Measurements from ENCODE around the gene RTL10. TPM values are rescaled to one million over a fixed set of nuclear protein-coding genes. Genes with fewer than 3 reads are reported as not detected.
A peak's percentile ranks its signal among the peaks of the same experiment; 100 is the strongest.

The RTL10 gene
- total and polyA plus RNA-seq, 4 donors: 7.4 to 22.7 (median 11.6) TPM

GRCh38 chr22:19891317-19892256 lies 36.9 kb upstream of the RTL10 start:
- H3K27me3 ChIP-seq (ENCODE audit: control insufficient read depth in 3 of 3, insufficient read depth in 3 of 3, low read length in 2 of 3): no peaks in the 10 kb centered on the region
- peaks cover 0 to 15% (median 13%) of the 10 kb centered on the region in 5 donors for H3K4me1 ChIP-seq (ENCODE audit: control insufficient read depth in 5 of 5, insufficient read depth in 5 of 5, low read length in 5 of 5)
- H3K9ac ChIP-seq (ENCODE audit: insufficient read depth in 1 of 2, low read length in 2 of 2): no peak overlapping the region
- no peaks in the 10 kb centered on the region for H3K9me3 ChIP-seq (ENCODE audit: control insufficient read depth in 4 of 4, insufficient read depth in 3 of 4, low read length in 3 of 4)
- WGBS, 2 donors: 12 to 37% methylated on average over 32 of the region's 32 CpGs
- H3K36me3 ChIP-seq (ENCODE audit: control insufficient read depth in 4 of 4, insufficient read depth in 4 of 4, low read length in 4 of 4): peaks cover 0 to 16% (median 0%) of the 10 kb centered on the region in 4 donors
- peak in 2 of 3 donors; percentile 49 to 52 for DNase-seq
- H3K27ac ChIP-seq (ENCODE audit: low read depth in 1 of 2, low read length in 1 of 2): peak overlapping the region in 1 of 2 donors; percentile 43
- peak; percentile 12 for ATAC-seq (ENCODE audit: insufficient read depth, low FRiP score)
- H3K4me3 ChIP-seq: no peak overlapping the region
- TF ChIP-seq CTCF (IDR thresholded peaks at IDR 0.05; ENCODE audit: control extremely low read depth, extremely low read depth): no peak

- Histone ChIP-seq H3K4me3 (no peak overlapping the region), H3K27me3 (ENCODE audit: control insufficient read depth in 3 of 3, insufficient read depth in 3 of 3, low read length in 2 of 3) (no peaks in the 10 kb centered on the region), H3K4me1 (ENCODE audit: control insufficient read depth in 5 of 5, insufficient read depth in 5 of 5, low read length in 5 of 5) (peaks cover 0 to 24% (median 13%) of the 10 kb centered on the region in 5 donors), H3K36me3 (ENCODE audit: control insufficient read depth in 4 of 4, insufficient read depth in 4 of 4, low read length in 4 of 4) (peaks cover 0 to 16% (median 0%) of the 10 kb centered on the region in 4 donors), H3K27ac (ENCODE audit: low read depth in 1 of 2, low read length in 1 of 2) (peak overlapping the region in 1 of 2 donors; percentile 12), H3K9me3 (ENCODE audit: control insufficient read depth in 4 of 4, insufficient read depth in 3 of 4, low read length in 3 of 4) (no peaks in the 10 kb centered on the region), H3K9ac (ENCODE audit: insufficient read depth in 1 of 2, low read length in 2 of 2) (no peak overlapping the region)
- no peak for TF ChIP-seq CTCF (IDR thresholded peaks at IDR 0.05; ENCODE audit: control extremely low read depth, extremely low read depth)
- DNase-seq (no peak), ATAC-seq (ENCODE audit: insufficient read depth, low FRiP score) (no peak)
- 77 to 79% methylated on average over 20 of the region's 20 CpGs for WGBS, 2 donors
Observed at GRCh38 chr22:19890502-19891316, 36.0 kb upstream of the RTL10 start.

GRCh38 chr22:19889951-19890350 lies 35.3 kb upstream of the RTL10 start:
- 95 to 96% methylated on average over 9 of the region's 9 CpGs for WGBS, 2 donors
- TF ChIP-seq CTCF (IDR thresholded peaks at IDR 0.05; ENCODE audit: control extremely low read depth, extremely low read depth): no peak
- no peaks in the 10 kb centered on the region for H3K27me3 ChIP-seq (ENCODE audit: control insufficient read depth in 3 of 3, insufficient read depth in 3 of 3, low read length in 2 of 3)
- no peak overlapping the region for H3K4me3 ChIP-seq
- H3K4me1 ChIP-seq (ENCODE audit: control insufficient read depth in 5 of 5, insufficient read depth in 5 of 5, low read length in 5 of 5): peaks cover 0 to 24% (median 13%) of the 10 kb centered on the region in 5 donors
- H3K9ac ChIP-seq (ENCODE audit: insufficient read depth in 1 of 2, low read length in 2 of 2): no peak overlapping the region
- H3K27ac ChIP-seq (ENCODE audit: low read depth in 1 of 2, low read length in 1 of 2): no peak overlapping the region
- no peaks in the 10 kb centered on the region for H3K9me3 ChIP-seq (ENCODE audit: control insufficient read depth in 4 of 4, insufficient read depth in 3 of 4, low read length in 3 of 4)
- ATAC-seq (ENCODE audit: insufficient read depth, low FRiP score) (no peak), DNase-seq (no peak)
- H3K36me3 ChIP-seq (ENCODE audit: control insufficient read depth in 4 of 4, insufficient read depth in 4 of 4, low read length in 4 of 4): peaks cover 0 to 11% (median 0%) of the 10 kb centered on the region in 4 donors

Data from lung (tissue), 12 donors.